GM19023 (cell line): Measurements from ENCODE around the gene TAF1B.

Experiments used
- ATAC-seq: cut with Tn5 transposase; IDR thresholded peaks from one replicate; pipeline ENCODE4 v1.9.1; 2021; ENCODE audit warnings: mild to moderate bottlenecking, moderate library complexity; ENCODE audit not compliant: unreplicated experiment

Gene TAF1B

GRCh38 chr2:9807555-9808305 is 35.5 kb upstream of the TAF1B start:
- ATAC-seq = no peak

- ATAC-seq = no peak
These were observed 34.8 kb upstream of the TAF1B start for GRCh38 chr2:9808334-9809063.

GRCh38 chr2:9809064-9809356 is 34.3 kb upstream of the TAF1B start:
- ATAC-seq = no peak

GRCh38 chr2:9809448-9810088 is 33.7 kb upstream of the TAF1B start:
- ATAC-seq = no peak

- ATAC-seq = no peak
These were observed 32.1 kb upstream of the TAF1B start for GRCh38 chr2:9811216-9811615.

GRCh38 chr2:9811679-9812511 is 31.4 kb upstream of the TAF1B start:
- ATAC-seq = no peak

- no peak for ATAC-seq
These were observed 30.3 kb upstream of the TAF1B start for GRCh38 chr2:9812945-9813311.

GRCh38 chr2:9813312-9814128 is 29.8 kb upstream of the TAF1B start:
- ATAC-seq = peak; percentile 76

GRCh38 chr2:9814129-9814868 is 29.0 kb upstream of the TAF1B start:
- ATAC-seq = no peak

- ATAC-seq = no peak
These were observed 28.2 kb upstream of the TAF1B start for GRCh38 chr2:9815076-9815475.

GRCh38 chr2:9815844-9816279 is 27.4 kb upstream of the TAF1B start:
- ATAC-seq = no peak

GRCh38 chr2:9818097-9818496 is 25.2 kb upstream of the TAF1B start:
- no peak for ATAC-seq

- ATAC-seq = no peak
These were observed 23.7 kb upstream of the TAF1B start for GRCh38 chr2:9819551-9819950.

GRCh38 chr2:9820020-9820973 is 23.0 kb upstream of the TAF1B start:
- no peak for ATAC-seq

GRCh38 chr2:9821805-9822445 is 21.3 kb upstream of the TAF1B start:
- no peak for ATAC-seq

GRCh38 chr2:9824441-9824840 is 18.8 kb upstream of the TAF1B start:
- no peak for ATAC-seq

GRCh38 chr2:9824956-9825720 is 18.1 kb upstream of the TAF1B start:
- ATAC-seq = no peak
